ENCODE measurements around the gene RB1.

GRCh38 chr13:48349525-48349924 lies 46.0 kb downstream of the RB1 start:
- no peak for TF ChIP-seq CTCF (conservative IDR thresholded peaks at IDR 0.05; ENCODE audit: low read depth, low read length)
- no peak for TF ChIP-seq EZH2 (IDR thresholded peaks at IDR 0.05; ENCODE audit: borderline replicate concordance, low read depth, low read length, poor library complexity, severe bottlenecking)

All from A673 (cell line).